Measurements from ENCODE around the gene RPP21.

Gene RPP21

DNA sequence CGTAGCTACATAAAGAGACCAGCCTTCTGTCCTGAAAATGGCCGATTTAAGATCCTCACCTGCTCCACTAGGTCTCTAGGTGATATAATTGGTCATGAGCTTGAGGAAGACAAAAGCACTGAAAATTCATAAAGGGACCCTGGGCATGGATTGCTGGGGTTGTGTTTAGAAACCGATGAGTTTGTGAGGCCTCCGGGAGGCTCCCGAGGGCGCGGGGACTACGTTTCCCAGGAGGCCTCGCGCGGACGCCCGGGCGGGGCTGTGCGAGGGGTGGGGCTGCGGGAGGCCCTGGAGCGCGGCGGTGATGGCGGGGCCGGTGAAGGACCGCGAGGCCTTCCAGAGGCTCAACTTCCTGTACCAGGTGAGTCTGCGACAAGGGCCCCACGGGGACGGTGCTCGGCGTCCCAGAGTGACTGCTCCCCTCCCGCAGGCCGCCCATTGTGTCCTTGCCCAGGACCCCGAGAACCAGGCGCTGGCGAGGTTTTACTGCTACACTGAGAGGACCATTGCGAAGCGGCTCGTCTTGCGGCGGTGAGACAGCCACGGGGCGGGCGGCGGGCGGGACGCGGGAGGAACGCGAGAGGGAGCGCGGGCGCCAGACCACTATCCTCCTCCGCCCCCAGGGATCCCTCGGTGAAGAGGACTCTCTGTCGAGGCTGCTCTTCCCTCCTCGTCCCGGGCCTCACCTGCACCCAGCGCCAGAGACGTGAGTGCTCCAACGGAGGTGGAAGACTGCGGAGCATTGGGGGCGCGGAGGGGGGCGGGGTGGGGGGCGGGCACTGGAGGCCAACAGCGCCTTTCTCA lies at the start of gene RPP21:
Gene RPP21 (plus strand): TSS at position 289 of the 804 bp plus-strand sequence. CDS start 16 bp downstream, at position 305.
- Mint-ChIP-seq H3K4me3 (peak within 1 kb of the TSS; percentile 86), H3K27me3 (no peaks in the 10 kb centered on the region), H3K4me1 (peaks cover 44% of the 10 kb centered on the region), H3K36me3 (ENCODE audit: low read depth) (peaks cover 13% of the 10 kb centered on the region), H3K9me3 (no peaks in the 10 kb centered on the region), H3K27ac (peak within 1 kb of the TSS; percentile 84)
- DNase-seq = peak; percentile 94
- ATAC-seq = peak; percentile 98

DNA sequence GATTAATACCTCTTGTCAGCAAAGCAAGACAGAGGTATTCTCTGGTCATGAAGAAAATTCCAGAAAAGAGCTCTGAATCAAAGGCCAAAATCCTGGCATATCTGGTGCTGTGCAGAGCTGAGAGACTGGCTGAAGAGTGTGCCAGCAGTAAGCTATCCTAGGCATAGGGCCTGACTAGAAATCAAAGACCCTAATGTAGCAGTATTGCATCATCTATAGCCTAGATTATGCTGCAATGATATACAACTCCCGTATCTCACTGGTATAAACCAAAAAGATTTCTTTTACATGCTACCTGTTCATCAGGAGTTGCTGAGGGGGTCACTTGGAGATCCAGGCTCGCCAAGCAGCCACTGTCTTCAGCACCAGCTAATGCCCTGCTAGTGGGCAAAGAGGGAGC lies 49.1 kb upstream of the RPP21 start:
- no peak overlapping the region for H3K4me3 Mint-ChIP-seq
- peaks cover 19% of the 10 kb centered on the region for H3K9me3 Mint-ChIP-seq
- H3K27me3 Mint-ChIP-seq = no peaks in the 10 kb centered on the region
- no peaks in the 10 kb centered on the region for H3K4me1 Mint-ChIP-seq
- H3K27ac Mint-ChIP-seq = peak overlapping the region; percentile 21
- DNase-seq (no peak), ATAC-seq (no peak)
- H3K36me3 Mint-ChIP-seq (ENCODE audit: low read depth) = peaks cover 42% of the 10 kb centered on the region

DNA sequence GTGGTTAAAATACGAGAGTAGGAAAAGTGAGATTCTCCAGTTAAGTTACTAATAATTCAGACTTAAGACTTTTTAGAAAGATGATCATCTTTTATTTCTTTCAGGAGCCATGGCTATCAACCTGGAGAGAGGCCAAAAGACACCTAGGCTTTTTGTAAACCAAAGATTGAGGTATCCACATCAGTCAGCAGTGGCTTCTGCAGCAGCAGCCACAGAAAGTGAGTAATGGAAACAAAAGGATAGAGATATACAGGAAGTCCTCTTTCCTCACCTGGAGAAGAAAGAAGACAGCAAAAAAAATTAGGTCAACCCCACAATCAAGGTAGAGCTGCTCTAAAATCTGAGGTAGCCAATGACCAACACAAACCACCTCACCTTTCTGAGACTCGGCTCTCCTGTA lies 41.0 kb upstream of the RPP21 start:
- Mint-ChIP-seq H3K9me3 (peaks cover 22% of the 10 kb centered on the region), H3K4me1 (peaks cover 27% of the 10 kb centered on the region), H3K36me3 (ENCODE audit: low read depth) (peaks cover 76% of the 10 kb centered on the region), H3K27ac (no peak overlapping the region), H3K27me3 (no peaks in the 10 kb centered on the region), H3K4me3 (no peak overlapping the region)
- DNase-seq (no peak), ATAC-seq (no peak)

DNA sequence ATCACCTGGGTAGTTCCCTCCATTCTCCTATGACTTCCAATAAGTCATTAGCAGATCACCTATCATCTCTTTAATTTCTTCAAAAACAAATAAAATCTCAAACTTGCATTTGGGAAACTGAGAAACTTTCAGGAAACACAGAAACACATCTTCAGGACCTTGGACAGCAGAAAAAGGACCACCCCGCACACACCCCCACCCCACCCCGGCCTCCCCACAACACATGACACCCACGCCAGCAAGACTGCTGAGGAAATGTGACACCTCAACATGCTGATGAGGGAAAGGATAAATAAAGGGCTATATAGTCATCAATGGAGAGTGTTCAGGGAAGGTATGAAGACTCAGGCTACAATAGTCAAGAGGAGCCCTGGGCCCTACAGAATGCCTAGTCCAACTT lies 33.9 kb upstream of the RPP21 start:
- H3K27ac Mint-ChIP-seq = no peak overlapping the region
- H3K4me3 Mint-ChIP-seq = no peak overlapping the region
- no peaks in the 10 kb centered on the region for H3K9me3 Mint-ChIP-seq
- ATAC-seq = no peak
- H3K36me3 Mint-ChIP-seq (ENCODE audit: low read depth) = peaks cover 70% of the 10 kb centered on the region
- no peak for DNase-seq
- no peaks in the 10 kb centered on the region for H3K27me3 Mint-ChIP-seq
- H3K4me1 Mint-ChIP-seq = peaks cover 13% of the 10 kb centered on the region

DNA sequence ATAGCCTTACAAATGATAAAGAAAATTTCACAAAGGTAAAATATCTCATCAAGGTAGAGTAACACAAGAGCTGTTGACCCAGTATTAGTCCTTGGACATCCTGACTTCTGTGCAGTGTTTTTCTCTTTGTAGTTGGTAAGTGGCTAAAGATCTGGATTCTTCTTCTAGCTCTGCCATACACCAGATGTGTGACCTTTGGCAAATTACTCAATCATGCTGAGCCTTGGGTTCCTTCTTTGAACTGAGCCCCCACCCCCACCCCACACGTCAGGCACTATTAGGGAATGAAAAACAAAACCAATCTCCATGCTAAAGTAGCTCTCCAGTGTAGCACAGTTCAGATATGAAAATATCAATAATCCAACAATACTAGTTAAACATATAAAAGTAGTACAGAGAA lies 33.3 kb upstream of the RPP21 start:
- no peaks in the 10 kb centered on the region for H3K9me3 Mint-ChIP-seq
- no peak overlapping the region for H3K27ac Mint-ChIP-seq
- ATAC-seq (no peak), DNase-seq (no peak)
- H3K4me1 Mint-ChIP-seq = peaks cover 17% of the 10 kb centered on the region
- H3K4me3 Mint-ChIP-seq = no peak overlapping the region
- no peaks in the 10 kb centered on the region for H3K27me3 Mint-ChIP-seq
- peaks cover 71% of the 10 kb centered on the region for H3K36me3 Mint-ChIP-seq (ENCODE audit: low read depth)

DNA sequence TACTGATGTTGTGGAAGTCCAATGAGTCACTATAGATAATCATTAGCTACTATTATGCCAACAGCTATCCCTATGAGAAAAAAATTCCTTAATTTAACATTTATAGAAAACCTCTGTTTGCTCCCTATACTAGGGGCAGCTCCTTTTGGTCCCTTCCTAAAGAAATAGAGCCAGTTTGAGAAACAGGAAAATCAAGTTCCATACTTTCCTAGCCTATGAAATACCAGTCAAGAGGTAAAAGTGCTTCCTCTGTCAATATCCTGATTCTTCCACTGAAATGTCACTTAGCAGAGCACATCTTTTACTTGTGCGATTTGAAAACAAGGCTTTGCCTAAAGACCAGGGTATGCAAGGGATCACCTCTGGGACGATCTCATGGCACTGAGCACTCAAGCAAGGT lies 32.7 kb upstream of the RPP21 start:
- peaks cover 70% of the 10 kb centered on the region for H3K36me3 Mint-ChIP-seq (ENCODE audit: low read depth)
- H3K4me3 Mint-ChIP-seq = no peak overlapping the region
- H3K27me3 Mint-ChIP-seq = no peaks in the 10 kb centered on the region
- ATAC-seq (no peak), DNase-seq (no peak)
- no peaks in the 10 kb centered on the region for H3K9me3 Mint-ChIP-seq
- H3K4me1 Mint-ChIP-seq = peaks cover 17% of the 10 kb centered on the region
- no peak overlapping the region for H3K27ac Mint-ChIP-seq

DNA sequence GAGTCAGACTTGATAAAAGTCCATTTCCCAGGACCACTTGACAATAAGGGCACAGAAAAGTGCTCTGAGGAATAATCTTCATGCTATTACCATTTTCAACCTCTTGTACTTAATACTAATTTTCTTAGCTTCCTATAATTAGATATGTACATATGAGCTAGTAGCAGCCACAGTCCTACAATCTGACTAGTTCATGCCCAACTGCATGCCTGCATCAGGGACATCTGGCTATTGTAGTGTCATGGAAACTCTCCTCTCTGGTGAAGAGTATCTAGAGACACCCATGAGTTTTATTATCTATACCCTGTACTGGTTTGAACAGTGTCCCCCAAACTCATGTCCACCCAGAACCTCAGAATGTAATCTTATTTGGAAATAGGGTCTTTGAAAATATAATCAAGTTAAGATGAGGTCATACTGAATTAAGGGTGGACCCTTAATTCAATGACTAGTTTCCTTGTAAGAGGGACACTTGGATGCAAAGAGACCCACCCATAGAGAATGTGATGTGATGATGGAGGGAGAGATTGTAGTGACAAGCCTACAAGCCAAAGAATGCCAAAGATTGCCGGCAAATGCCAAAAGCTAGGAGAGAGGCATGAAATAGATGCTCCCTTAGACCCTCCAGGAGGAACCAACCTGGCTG lies 32.2 kb upstream of the RPP21 start:
- no peak overlapping the region for H3K27ac Mint-ChIP-seq
- H3K27me3 Mint-ChIP-seq = no peaks in the 10 kb centered on the region
- no peak overlapping the region for H3K4me3 Mint-ChIP-seq
- no peak for DNase-seq
- no peak for ATAC-seq
- no peaks in the 10 kb centered on the region for H3K9me3 Mint-ChIP-seq
- H3K4me1 Mint-ChIP-seq = peaks cover 22% of the 10 kb centered on the region
- peaks cover 72% of the 10 kb centered on the region for H3K36me3 Mint-ChIP-seq (ENCODE audit: low read depth)

- peaks cover 36% of the 10 kb centered on the region for H3K4me1 Mint-ChIP-seq
- DNase-seq = no peak
- H3K9me3 Mint-ChIP-seq = no peaks in the 10 kb centered on the region
- no peaks in the 10 kb centered on the region for H3K27me3 Mint-ChIP-seq
- H3K36me3 Mint-ChIP-seq (ENCODE audit: low read depth) = peaks cover 69% of the 10 kb centered on the region
- H3K27ac Mint-ChIP-seq = no peak overlapping the region
- no peak overlapping the region for H3K4me3 Mint-ChIP-seq
- no peak for ATAC-seq
Measured at GRCh38 chr6:30315156-30315555, 29.8 kb upstream of the RPP21 start.

GRCh38 chr6:30317913-30318589 lies 26.9 kb upstream of the RPP21 start:
- Mint-ChIP-seq H3K36me3 (ENCODE audit: low read depth) (peaks cover 71% of the 10 kb centered on the region), H3K4me3 (peak overlapping the region; percentile 3), H3K27ac (peak overlapping the region; percentile 7), H3K4me1 (peaks cover 57% of the 10 kb centered on the region), H3K27me3 (no peaks in the 10 kb centered on the region), H3K9me3 (no peaks in the 10 kb centered on the region)
- ATAC-seq = no peak
- no peak for DNase-seq

DNA sequence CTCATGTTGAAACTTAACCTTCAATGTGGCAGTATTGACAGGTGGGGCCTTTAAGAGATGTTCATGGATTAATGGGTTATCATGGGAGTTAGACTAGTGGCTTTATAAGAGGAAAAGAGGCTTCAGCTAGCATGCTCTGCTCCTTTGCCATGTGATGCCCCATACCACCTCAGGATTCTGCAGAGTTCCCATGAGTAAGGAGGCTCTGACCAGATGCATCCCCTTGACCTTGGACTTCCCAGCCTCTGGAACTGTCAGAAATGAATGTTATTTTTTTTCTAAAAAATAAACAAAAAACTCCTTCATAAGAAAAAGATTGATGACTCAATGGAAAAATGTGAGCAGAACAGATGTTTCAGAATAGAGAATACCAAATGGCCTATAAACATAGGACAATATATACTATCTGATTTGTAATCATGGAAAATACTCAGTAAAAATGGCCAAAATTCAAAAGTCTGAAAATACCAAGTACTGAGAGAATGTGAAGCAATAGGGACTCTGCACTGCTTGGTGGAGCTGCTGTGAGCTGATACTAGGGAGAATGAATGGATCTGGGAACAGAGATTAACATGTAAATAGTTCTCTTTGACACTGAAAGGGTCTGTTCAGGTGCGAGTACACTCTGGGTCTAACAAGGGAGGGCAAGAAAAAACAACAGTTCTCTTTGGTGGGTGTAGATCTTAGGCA lies 25.7 kb upstream of the RPP21 start:
- H3K27ac Mint-ChIP-seq = peak overlapping the region; percentile 18
- H3K36me3 Mint-ChIP-seq (ENCODE audit: low read depth) = peaks cover 62% of the 10 kb centered on the region
- H3K9me3 Mint-ChIP-seq = no peaks in the 10 kb centered on the region
- H3K4me1 Mint-ChIP-seq = peaks cover 69% of the 10 kb centered on the region
- no peak for ATAC-seq
- no peak overlapping the region for H3K4me3 Mint-ChIP-seq
- H3K27me3 Mint-ChIP-seq = no peaks in the 10 kb centered on the region
- no peak for DNase-seq

DNA sequence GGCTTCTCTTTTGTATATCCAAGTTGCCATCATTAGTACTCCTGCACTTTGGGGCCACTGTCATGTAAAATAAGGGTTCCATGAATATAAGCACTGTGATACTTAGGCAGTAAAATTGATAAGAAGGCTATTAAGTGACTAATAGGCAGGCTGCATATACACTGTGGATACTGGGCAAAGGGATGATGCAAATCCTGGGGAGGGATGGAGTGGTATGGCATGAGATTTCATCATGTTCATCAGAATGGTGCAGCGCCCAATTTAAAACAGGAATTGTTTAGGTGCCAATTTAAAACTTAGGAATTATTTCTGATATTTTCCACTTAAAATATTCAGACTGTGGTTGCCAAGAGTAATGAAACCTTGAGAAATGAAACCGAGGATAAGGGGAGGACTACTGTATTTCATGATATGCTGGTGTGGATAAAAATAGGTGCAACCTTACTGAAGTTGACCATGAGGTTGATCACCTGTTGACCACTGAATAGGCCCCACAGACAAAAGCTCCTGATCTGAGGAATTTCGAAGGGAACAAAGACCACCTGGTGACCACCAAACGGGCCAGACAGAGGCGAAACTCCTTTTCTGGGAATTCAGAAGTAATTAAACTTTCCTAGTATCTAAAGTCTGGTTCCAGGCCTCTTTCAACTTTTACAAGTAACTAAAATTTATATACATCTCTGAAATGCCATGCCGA lies 23.1 kb upstream of the RPP21 start:
- Mint-ChIP-seq H3K27me3 (no peaks in the 10 kb centered on the region), H3K36me3 (ENCODE audit: low read depth) (peaks cover 52% of the 10 kb centered on the region)
- DNase-seq = no peak

DNA sequence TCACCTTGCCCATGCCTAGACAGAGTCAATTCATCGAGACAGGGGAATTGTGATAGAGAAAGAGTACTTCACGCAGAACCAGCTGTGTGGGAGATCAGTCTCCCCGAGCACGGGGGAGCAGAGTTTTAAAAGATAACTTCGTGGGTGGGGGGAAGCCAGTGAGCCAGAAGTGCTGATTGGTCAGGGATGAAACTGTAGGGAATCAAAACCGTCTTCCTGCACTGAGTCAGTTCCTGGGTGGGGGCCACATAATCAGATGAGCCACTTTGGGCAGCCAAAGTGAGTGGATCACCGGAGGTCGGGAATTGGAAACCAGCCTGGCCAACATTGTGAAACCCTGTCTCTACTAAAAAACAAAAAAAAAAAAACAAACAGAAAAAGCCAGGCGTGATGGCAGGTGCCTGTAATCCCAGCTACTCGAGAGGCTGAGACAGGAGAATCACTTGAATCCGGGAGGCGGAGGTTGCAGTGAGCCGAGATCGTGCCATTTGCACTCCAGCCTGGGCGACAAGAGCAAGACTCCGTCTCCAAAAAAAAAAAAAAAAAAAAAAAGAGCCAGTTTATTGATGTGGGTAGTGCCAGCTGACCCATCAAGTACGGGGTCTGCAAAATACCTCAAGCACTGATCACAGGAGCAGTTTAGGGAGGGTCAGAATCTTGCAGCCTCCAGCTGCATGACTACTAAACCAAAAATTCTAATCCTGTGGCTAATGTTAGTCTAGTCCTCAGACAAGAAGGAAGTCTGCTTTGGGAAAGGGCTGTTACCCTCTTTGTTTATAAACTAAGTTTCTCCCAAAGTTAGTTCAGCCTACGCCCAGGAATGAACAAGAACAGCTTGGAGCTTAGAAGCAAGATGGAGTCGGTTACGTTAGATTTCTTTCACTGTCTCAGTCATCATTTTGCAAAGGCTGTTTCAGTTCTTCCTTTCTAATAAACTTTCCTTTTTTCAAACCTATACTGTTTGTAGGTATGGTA lies 22.1 kb upstream of the RPP21 start:
- Mint-ChIP-seq H3K27me3 (no peaks in the 10 kb centered on the region), H3K4me3 (peak overlapping the region; percentile 48), H3K9me3 (no peaks in the 10 kb centered on the region), H3K27ac (peak overlapping the region; percentile 59), H3K4me1 (peaks cover 79% of the 10 kb centered on the region), H3K36me3 (ENCODE audit: low read depth) (peaks cover 48% of the 10 kb centered on the region)
- no peak for DNase-seq
- no peak for ATAC-seq

More for the DNA sequence above, 23.1 kb upstream of the RPP21 start:
- no peak for ATAC-seq
- peaks cover 76% of the 10 kb centered on the region for H3K4me1 Mint-ChIP-seq
- H3K4me3 Mint-ChIP-seq = peak overlapping the region; percentile 29
- H3K9me3 Mint-ChIP-seq = no peaks in the 10 kb centered on the region
- H3K27ac Mint-ChIP-seq = peak overlapping the region; percentile 59

DNA sequence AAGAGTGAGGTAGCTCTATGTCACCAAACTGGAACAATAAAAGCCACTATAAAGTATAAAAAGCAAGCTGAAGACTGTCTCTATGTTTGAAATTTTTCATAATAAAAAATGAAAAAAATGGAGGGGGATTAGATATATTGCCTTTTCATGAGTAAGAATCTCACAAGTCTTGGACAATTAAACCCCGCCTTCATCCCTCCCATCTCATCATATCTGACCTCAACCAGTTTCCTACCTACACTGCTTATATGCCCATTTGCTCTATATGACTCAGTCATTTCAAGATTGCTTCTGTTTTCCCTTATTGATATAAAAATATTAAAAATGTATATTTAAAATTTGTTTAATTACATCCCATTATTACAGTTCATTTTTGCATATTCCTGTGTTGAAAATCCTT lies 21.1 kb upstream of the RPP21 start:
- H3K27me3 Mint-ChIP-seq = no peaks in the 10 kb centered on the region
- no peak for ATAC-seq
- H3K36me3 Mint-ChIP-seq (ENCODE audit: low read depth) = peaks cover 46% of the 10 kb centered on the region
- peak overlapping the region; percentile 74 for H3K27ac Mint-ChIP-seq
- DNase-seq = no peak
- H3K4me1 Mint-ChIP-seq = peaks cover 78% of the 10 kb centered on the region
- no peaks in the 10 kb centered on the region for H3K9me3 Mint-ChIP-seq
- peak overlapping the region; percentile 48 for H3K4me3 Mint-ChIP-seq
